Panc1 (cell line): Measurements from ENCODE around the gene CC2D1A.

Source experiments
- CTCF ChIP-seq: fragments of 450-650 bp; IDR thresholded peaks from 2 replicates; pipeline ENCODE4 v1.5.1; 2017; ENCODE audit warnings: mild to moderate bottlenecking
- POLR2AphosphoS5 ChIP-seq: IDR thresholded peaks from 2 replicates; pipeline ENCODE4 v1.6.1; 2012; ENCODE audit warnings: mild to moderate bottlenecking, low read depth, low read length, moderate library complexity
- SIN3A ChIP-seq: IDR thresholded peaks from 2 replicates; pipeline ENCODE4 v1.6.1; 2012; ENCODE audit warnings: low read depth, mild to moderate bottlenecking, low read length, moderate library complexity, borderline replicate concordance; ENCODE audit not compliant: insufficient read depth
- TCF7L2 ChIP-seq: IDR thresholded peaks from 2 replicates; pipeline ENCODE4 v1.6.1; 2011; ENCODE audit warnings: mild to moderate bottlenecking, low read depth, low read length, inconsistent platforms

- no peak for TF ChIP-seq CTCF
- TF ChIP-seq POLR2AphosphoS5 = no peak
- TF ChIP-seq SIN3A = no peak
- no peak for TF ChIP-seq TCF7L2
These were observed 40.2 kb upstream of the CC2D1A start for GRCh38 chr19:13865571-13866462.
